GM23338 (cell line): ENCODE measurements around the gene CROCC2. TPM values are rescaled to one million over a fixed set of nuclear protein-coding genes. Genes with fewer than 3 reads are reported as not detected.

Experiments used
- ATAC-seq: fragments of 200-7000 bp; cut with Tn5 transposase; 3 replicates; pipeline ENCODE4 v1.9.1; 2020
- DNase-seq: peaks from one replicate; pipeline ENCODE4 v3.0.0-alpha.2; 2015; ENCODE audit warnings: low spot score
- H2AFZ ChIP-seq: fragments of 200-600 bp; sonication (generic); 2 replicates; pipeline ENCODE4 v1.8.0; 2016; ENCODE audit warnings: antibody characterized with exemption, mild to moderate bottlenecking, moderate library complexity
- H3F3A ChIP-seq: fragments of 200-600 bp; sonication (generic); replicated peaks from 2 replicates; pipeline ENCODE4 v1.8.0; 2017; ENCODE audit warnings: antibody characterized with exemption, mixed run types, low read depth
- H3K27ac ChIP-seq: fragments of 200-600 bp; sonication (generic); 2 replicates; pipeline ENCODE4 v1.6.1; 2016; ENCODE audit warnings: low read depth
- H3K27me3 ChIP-seq: fragments of 200-600 bp; sonication (generic); 2 replicates; pipeline ENCODE4 v1.8.0; 2016; ENCODE audit warnings: mild to moderate bottlenecking, mixed run types, moderate library complexity; ENCODE audit not compliant: insufficient read depth
- H3K36me3 ChIP-seq: fragments of 200-600 bp; sonication (generic); 2 replicates; pipeline ENCODE4 v1.8.0; 2016; ENCODE audit warnings: mild to moderate bottlenecking; ENCODE audit not compliant: insufficient read depth
- H3K4me1 ChIP-seq: fragments of 200-600 bp; sonication (generic); 2 replicates; pipeline ENCODE4 v1.8.0; 2016; ENCODE audit warnings: mild to moderate bottlenecking, moderate library complexity; ENCODE audit not compliant: insufficient read depth
- H3K4me2 ChIP-seq: fragments of 200-600 bp; sonication (generic); 2 replicates; pipeline ENCODE4 v1.7.1; 2017; ENCODE audit warnings: mixed run types
- H3K4me3 ChIP-seq: fragments of 200-600 bp; sonication (generic); 2 replicates; pipeline ENCODE4 v1.6.1; 2016; ENCODE audit warnings: mixed run types
- H3K79me2 ChIP-seq: fragments of 200-600 bp; sonication (generic); replicated peaks from 2 replicates; pipeline ENCODE4 v1.8.0; 2017; ENCODE audit warnings: mild to moderate bottlenecking; ENCODE audit not compliant: insufficient read depth
- H3K9me2 ChIP-seq: fragments of 200-600 bp; sonication (generic); 2 replicates; pipeline ENCODE4 v1.8.0; 2017; ENCODE audit not compliant: insufficient read depth
- H4K20me1 ChIP-seq: fragments of 200-600 bp; sonication (generic); replicated peaks from 2 replicates; pipeline ENCODE4 v1.8.0; 2017; ENCODE audit warnings: mild to moderate bottlenecking; ENCODE audit not compliant: insufficient read depth
- H3K27ac Mint-ChIP-seq: 2 replicates; pipeline ENCODE4 v1.8.0; 2020; ENCODE audit warnings: inconsistent platforms, mild to moderate bottlenecking, moderate library complexity, mixed read lengths
- H3K27me3 Mint-ChIP-seq: 3 replicates; pipeline ENCODE4 v1.8.0; 2022; ENCODE audit warnings: low read depth, mild to moderate bottlenecking, moderate library complexity, mixed read lengths, inconsistent platforms; ENCODE audit not compliant: insufficient read depth, poor library complexity
- H3K36me3 Mint-ChIP-seq: 3 replicates; pipeline ENCODE4 v1.8.0; 2021; ENCODE audit warnings: low read depth, mild to moderate bottlenecking, inconsistent platforms, moderate library complexity, mixed read lengths
- H3K4me1 Mint-ChIP-seq: 3 replicates; pipeline ENCODE4 v1.8.0; 2020; ENCODE audit warnings: mild to moderate bottlenecking, inconsistent platforms, mixed read lengths
- H3K4me3 Mint-ChIP-seq: 3 replicates; pipeline ENCODE4 v1.8.0; 2021; ENCODE audit warnings: moderate library complexity, mild to moderate bottlenecking, inconsistent platforms, mixed read lengths
- H3K9me3 Mint-ChIP-seq: 3 replicates; pipeline ENCODE4 v1.8.0; 2020; ENCODE audit warnings: moderate library complexity, mild to moderate bottlenecking, inconsistent platforms, mixed read lengths
- REST ChIP-seq: IDR thresholded peaks from one replicate; pipeline ENCODE4 v1.6.1; 2018; ENCODE audit warnings: antibody characterized with exemption; ENCODE audit not compliant: unreplicated experiment
- STAT1 ChIP-seq: IDR thresholded peaks from one replicate; pipeline ENCODE4 v1.6.1; 2016; ENCODE audit warnings: antibody characterized with exemption; ENCODE audit not compliant: unreplicated experiment
- ZNF114 ChIP-seq: fragments of 250-450 bp; sonication (Bioruptor Pico); IDR thresholded peaks from 2 replicates; pipeline ENCODE4 v1.5.0; 2020; ENCODE audit warnings: mild to moderate bottlenecking, moderate library complexity
- polyA plus RNA-seq: library from polyadenylated mRNA; unstranded; fragments of >200 nt; fragmentation: Nextera tagmentation; extraction: Ambion mirVana; gene quantifications from 2 replicates; pipeline ENCODE4 v1.2.1, GENCODE V29; 2016
- total RNA-seq: library from RNA; depleted of rRNA; stranded (reverse); fragments of >200 nt; shearing (Covaris generic); gene quantifications from 2 replicates; pipeline ENCODE4 v1.2.3, GENCODE V29; 2014

CROCC2 gene
- total and polyA plus RNA-seq, 2 experiments from 2014 or later = not detected

- no peaks in the 10 kb centered on the region for H3K27me3 ChIP-seq
- DNase-seq = no peak
- H3K9me3 Mint-ChIP-seq = no peaks in the 10 kb centered on the region
Measured at GRCh38 chr2:240963065-240963867, 57.1 kb downstream of the CROCC2 start.

GRCh38 chr2:240963868-240964703 lies 58.0 kb downstream of the CROCC2 start:
- no peaks in the 10 kb centered on the region for H3K4me1 ChIP-seq
- H3F3A ChIP-seq = 0 out of 2 replicates have a peak, but pooled peaks cover 5% of the 10 kb centered on the region
- H2AFZ ChIP-seq = no peak overlapping the region
- no peak for ATAC-seq
- no peak overlapping the region for H3K4me3 ChIP-seq
- H3K27me3 Mint-ChIP-seq = peaks cover 6% of the 10 kb centered on the region
- no peak for DNase-seq
- no peaks in the 10 kb centered on the region for H4K20me1 ChIP-seq
- no peak for TF ChIP-seq REST
- no peak for TF ChIP-seq STAT1
- no peaks in the 10 kb centered on the region for H3K9me3 Mint-ChIP-seq
- no peaks in the 10 kb centered on the region; the same call in 1 of the 3 replicates for H3K4me1 Mint-ChIP-seq
- H3K27ac ChIP-seq = no peak overlapping the region
- no peaks in the 10 kb centered on the region for H3K36me3 ChIP-seq
- H3K4me2 ChIP-seq = no peak overlapping the region
- no peaks in the 10 kb centered on the region for H3K27me3 ChIP-seq
- no peak overlapping the region for H3K4me3 Mint-ChIP-seq
- no peaks in the 10 kb centered on the region for H3K36me3 Mint-ChIP-seq
- no peaks in the 10 kb centered on the region for H3K9me2 ChIP-seq
- H3K27ac Mint-ChIP-seq = no peak overlapping the region; the same call in 1 of the 2 replicates
- H3K79me2 ChIP-seq = no peaks in the 10 kb centered on the region

More at GRCh38 chr2:240963065-240963867, 57.1 kb downstream of the CROCC2 start:
- Histone ChIP-seq H3K9me2 (no peaks in the 10 kb centered on the region), H3F3A (0 out of 2 replicates have a peak, but pooled peaks cover 5% of the 10 kb centered on the region), H3K36me3 (no peaks in the 10 kb centered on the region), H3K27ac (no peak overlapping the region), H3K4me3 (no peak overlapping the region), H3K79me2 (no peaks in the 10 kb centered on the region), H2AFZ (no peak overlapping the region), H4K20me1 (no peaks in the 10 kb centered on the region), H3K4me1 (no peaks in the 10 kb centered on the region), H3K4me2 (no peak overlapping the region)
- Mint-ChIP-seq H3K36me3 (no peaks in the 10 kb centered on the region), H3K4me1 (no peaks in the 10 kb centered on the region; the same call in 1 of the 3 replicates), H3K4me3 (no peak overlapping the region), H3K27ac (no peak overlapping the region), H3K27me3 (peaks cover 6% of the 10 kb centered on the region)
- no peak for ATAC-seq
- no peak for TF ChIP-seq ZNF114 (CRISPR knock-in tag)
